ENCODE results near the gene FNBP1.
"Not testable (repeated sequence)": the region's sequence is repeated elsewhere in the genome, so short reads cannot be mapped to it uniquely, and the experiment has no call there.

Gene FNBP1

DNA sequence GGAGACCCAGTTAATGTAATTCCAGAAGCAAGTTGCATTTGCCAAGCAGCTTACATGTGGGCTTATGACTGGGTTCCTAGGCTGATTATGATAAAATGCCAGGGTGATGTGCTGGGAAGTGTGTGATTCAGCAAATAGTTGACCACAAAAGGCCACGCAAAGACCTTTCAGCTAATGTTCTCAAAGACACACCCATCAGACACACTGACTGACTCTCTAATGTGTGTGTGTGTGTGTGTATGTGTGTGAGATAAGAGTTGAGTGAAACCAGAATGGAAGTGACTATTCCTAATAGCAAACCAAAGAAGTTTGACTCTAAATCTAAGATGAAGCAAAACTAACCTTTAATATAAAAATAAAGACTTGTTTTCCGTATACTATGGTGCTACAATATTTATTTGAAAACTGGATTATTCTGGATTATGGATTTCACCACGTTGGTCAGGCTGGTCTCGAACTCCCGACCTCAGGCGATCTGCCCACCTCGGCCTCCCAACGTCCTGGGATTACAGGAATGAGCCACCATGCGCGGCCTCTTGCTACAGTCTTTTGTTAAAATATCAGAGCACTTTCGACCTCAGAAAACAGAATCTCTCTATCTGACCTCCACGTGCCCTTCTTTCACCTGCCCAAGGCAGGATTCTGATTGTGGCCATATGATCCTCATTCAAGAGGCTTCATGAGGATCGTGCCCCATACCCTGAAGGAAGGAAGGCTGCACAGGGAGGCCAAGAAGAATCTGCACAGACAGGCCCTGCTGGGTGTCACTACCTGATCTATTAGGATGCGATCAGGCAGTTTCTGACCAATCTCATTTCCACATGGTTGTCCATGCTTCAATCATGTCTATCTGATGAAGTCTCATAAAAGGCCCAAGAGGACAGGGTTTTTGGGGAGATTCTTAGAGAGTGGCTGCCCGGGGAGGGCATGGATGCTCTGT lies 132.1 kb downstream of the FNBP1 start:
- DNase-seq: peak; percentile 99

DNA sequence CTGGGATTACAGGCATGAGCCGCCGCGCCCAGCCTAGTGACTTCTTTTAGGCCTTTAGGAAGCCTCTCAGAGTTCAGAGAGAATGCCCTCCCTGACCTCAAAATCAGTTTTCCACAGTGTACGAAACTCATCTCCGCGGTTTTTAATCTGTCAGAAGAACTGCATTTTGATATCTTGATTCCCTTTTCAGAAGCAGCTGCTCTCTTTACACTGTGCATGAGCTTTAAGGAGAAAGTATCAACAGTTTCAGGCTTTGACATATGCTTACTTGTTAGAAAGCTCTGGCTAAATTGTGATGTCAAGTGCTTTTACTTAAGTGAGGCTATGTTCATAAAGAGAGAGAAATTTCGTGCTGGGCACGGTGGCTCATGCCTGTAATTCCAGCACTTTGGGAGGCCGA lies 133.1 kb downstream of the FNBP1 start:
- DNase-seq: no peak

DNA sequence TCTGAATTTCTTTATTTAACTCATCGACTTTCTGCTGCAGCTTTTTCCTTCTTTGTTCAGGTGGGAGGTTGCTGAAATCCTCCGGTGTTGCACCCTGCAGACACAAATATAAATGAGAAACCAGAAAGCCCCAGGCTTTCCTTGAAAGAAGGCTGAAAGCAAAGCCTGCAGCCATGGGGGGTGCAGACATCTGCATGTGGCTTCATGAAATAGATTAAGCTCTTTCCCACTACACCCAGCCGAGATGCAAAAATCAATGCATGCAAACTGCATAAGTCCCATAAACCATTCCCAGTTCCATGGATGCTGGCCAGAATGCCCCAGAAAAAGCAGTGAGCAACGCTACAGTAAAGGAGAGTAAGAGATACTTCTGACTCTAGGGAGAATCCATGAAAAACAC lies 134.1 kb downstream of the FNBP1 start:
- no peak for DNase-seq

DNA sequence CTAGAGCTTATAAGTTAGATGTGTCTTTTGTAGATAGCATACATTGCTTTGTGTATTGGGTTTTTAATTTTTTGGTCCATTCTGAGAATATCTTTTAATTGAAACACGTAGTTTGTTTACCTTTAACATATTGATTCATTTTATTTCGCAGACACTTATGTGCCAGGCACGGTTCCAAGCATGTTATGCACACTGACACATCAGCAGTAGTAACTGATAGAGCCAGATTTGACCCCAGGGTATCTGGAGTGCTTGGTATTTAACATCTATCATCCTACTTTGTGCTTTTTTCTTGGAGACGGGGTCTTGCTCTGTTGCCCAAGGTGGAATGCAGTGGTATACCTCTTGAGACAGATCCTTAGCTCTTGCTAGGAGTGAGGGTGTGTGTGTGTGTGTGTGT lies 135.8 kb downstream of the FNBP1 start:
- no peak for DNase-seq

DNA sequence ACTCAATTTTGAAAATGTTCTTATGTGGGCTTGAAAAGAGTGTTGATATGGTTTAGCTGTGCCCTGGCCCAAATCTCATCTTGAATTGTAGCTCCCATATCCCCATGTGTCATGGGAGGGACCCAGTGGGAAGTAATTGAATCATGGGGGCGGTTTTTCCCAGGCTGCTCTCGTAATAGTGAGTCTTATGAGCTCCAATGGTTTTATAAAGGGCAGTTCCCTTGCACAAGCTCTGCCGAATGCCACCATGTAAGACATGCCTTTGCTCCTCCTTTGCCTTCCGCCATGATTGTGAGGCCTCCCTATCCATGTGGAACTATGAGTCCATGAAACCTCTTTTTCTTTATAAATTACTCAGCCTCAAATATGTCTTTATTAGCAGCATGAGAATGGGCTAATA lies 136.7 kb downstream of the FNBP1 start:
- no peak for DNase-seq

DNA sequence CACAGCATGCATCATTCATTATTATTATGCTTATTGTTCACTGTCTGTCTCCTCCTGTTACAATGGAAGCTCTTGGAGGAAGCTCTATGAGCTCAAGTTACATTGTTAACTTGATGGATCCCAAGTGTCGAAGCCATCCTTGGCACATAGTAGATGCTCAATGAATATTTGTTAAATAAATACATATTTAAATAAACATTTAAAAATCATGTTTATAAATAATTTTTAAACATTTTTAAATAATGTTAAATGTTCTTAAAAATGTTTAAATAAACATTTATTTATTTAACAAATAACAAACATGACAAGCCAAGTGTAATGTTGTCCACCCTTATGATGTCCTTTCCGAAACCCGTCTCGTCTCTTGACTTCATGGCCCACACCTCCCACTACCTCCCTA lies 138.3 kb downstream of the FNBP1 start:
- DNase-seq: no peak

DNA sequence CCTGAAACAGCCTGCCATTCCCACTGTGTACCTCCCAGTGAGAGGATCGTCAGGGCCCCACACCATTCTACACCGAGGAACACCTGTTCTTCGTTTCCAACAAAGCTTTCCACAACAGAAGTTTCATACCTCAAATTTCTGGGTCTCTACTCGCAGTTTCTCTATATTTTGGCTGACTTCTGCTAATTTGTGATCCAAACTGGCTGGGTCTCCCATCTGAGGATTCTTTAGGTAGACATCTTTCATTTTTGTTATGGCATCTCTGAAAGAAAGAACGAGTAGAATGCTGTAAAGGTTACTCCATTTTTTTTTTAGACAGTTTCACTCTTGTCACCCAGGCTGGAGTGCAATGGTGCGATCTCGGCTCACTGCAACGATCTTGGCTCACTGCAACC lies 140.3 kb downstream of the FNBP1 start:
- no peak for DNase-seq

DNA sequence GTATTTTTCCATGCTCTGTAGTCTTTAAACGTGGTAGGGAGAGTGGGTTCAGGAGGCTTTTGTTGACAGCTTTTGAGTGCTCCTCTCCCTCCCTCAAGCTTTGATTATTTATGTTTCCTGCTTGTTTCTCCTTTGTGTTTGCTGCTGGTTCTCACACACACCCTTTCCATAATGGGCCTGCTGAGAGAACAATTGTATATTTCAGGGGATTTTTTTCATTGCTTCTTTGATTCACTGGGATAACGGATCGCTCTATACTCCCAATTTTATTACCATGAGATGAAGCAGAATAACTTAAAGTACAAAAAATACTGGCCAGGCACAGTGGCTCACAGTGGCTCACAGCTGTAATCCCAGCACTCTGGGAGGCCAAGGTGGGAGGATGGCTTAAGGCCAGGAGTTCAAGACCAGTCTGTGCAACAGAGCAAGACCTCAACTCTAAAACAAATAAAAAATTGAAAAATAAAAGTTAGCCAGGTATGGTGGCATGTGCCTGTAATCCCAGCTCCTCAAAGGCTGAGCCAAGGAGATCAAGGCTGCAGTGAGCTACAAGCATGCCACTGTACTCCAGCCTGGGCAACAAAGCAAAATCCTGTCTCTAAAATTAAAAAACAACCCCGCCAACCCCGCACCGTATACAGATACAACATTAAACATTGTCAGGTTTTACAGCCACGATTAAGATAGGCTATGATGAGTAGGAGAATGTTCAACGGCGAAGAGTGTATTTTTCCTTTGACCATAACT lies 140.8 kb downstream of the FNBP1 start:
- no peak for DNase-seq

DNA sequence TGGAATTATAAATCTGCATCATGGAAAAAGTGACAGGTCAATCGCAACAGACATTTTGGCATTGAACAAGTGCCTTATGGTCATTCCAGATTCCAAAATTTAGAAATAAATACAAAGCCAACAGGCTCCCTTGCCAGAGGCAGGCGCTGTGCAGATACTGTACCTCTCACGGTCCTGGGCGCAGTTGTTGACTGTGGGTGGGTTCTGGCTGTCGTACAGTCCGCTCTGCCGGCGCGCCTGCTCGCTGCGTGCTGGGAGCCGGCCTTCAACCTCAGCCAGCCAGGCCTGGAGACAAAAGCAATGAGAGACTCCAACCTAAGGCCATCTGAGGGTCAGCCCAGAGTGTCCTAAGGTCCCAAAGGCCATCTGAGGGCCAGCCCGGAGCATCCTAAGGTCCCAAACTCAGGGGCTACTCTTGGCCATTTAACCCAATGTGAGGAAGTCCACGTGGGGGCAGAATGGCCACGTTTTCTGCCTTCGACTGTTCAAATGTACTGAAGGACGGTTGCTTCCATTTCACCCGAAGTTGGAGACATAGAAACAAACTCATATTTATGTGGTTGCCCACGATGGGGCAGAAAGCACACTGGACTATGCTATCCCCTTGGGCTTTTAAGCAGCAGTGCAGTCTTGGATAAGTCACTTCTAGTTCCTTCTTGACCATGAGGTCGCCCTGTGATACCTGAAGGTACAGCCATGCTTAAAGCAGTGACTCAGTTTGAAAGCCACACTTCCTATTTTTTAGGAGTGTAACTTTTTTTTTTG lies 142.5 kb downstream of the FNBP1 start:
- no peak for DNase-seq

DNA sequence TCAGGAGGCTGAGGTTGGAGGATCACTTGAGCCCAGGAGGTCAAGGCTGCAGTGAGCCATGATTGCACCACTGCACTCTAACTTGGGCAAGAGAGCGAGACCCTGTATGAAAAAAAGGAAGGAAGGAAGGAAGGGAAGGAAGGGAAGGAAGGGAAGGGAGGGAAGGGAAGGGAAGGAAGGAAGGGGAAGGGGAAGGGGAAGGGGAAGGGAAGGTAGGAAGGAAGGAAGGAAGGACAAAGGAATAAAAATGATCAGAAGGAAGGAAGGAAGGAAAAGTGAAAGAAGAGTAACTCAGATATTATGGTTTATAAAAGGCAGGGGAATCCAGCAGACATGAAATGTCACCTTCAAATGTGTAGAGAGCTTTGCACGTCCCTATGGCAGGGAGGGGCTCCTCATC lies 143.4 kb downstream of the FNBP1 start:
- DNase-seq: no peak

DNA sequence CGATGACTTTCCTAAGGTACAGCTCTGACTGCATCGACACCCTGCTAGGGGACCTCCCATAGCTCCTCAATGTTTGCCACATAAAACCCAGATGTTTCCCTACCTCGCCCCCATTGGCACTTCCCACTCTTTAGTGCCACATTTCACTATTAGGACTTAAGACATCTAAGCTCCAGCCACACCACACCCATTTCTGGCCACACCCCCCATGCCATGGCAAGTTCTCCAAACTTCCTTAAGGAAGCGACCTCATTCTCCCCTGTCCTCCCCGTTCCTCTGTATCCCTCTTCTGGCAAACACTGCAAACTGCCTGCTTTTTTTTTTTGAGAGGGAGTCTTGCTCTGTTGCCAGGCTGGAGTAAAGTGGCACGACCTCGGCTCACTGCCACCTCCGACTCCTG lies 144.8 kb downstream of the FNBP1 start:
- DNase-seq: no peak

DNA sequence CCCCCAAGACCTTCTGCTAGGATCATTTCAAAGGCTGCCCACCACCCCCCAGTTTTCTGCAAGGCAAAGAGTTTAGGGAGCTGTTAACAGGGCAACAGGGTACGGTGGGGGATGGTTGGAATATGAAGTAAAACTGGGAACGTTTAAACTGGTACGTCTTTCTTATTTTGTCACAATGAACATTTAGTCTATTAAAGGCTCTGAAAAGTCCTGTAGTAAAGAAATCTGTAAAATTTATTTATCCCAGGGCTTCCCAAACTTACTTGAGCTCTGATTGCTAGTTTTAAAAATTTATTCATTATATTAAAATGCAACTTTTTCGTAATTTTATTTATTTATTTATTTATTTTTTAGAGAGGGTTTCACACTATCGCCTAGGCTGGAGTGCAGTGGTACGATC lies 145.7 kb downstream of the FNBP1 start:
- no peak for DNase-seq

DNA sequence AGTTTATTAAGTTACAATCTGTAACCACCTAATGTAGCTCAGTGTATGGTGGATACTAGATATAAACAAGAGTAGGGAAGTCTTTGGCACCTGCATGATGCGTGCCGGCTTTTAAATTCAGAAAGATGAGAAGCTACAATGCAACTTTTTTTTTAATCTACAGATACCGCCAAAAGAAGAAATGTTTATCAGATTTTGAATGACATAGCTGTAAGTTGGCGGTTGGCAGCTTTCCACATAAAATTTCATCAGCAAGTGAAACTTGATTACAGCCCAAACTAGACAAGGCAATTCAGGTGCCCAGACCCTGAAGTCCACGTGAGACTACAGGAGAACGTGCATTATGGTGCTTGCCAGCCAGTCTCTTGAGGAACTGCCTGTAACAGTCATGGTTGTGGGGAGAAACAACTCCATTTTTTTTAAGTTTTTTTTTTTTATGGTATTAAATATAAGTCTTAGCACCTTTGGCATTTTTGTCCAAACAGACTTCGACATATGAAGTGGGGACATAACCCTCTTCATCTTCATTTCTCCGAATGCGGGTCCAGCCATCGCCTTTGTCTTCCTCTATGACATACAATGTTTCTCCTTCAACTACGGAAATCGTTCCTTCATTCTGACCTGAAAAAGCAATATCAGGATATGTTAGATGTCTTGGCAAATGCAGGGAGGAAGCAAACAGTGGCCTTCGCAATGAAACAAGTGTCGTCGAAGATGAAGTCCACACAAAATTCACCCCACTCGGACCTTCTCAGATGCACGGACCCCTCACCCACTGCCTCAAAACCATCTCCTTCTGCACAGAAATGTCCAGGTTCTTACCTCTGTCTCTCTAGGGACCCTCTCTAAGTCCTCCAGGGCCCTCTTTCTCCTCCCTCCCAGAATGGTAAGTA lies 147.4 kb downstream of the FNBP1 start:
- no peak for DNase-seq

DNA sequence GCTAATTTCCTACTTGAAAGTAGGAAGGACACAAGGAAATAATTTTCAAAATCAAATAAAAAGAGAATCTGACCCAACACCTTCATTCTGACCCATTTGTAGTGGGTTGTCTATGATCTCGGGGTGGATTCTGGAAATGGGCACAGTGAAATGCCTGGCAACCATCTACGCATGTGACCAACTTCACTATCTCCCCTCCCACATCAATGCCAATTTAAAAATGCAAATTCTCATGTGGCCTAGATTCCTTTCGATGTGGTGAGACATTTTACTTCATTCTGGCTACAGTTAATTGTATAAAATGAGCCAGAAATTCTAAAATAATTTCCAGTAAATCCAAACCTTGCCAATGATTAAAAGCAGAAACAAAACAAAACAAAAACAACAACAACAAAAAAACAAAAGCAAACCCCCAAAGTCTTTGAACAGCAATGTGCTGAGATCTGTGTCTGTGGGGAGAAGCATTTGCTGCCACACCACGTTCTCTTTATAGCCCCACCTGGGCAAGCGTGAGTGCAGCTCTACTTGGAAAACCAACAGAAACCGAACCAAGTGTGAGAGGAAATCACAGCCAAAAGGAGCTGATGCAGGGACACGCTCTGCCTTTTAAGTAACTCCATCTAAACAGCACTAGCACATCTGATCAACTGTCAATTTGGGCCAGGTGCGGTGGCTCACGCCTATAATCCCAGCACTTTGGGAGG lies 148.7 kb downstream of the FNBP1 start:
- no peak for DNase-seq

DNA sequence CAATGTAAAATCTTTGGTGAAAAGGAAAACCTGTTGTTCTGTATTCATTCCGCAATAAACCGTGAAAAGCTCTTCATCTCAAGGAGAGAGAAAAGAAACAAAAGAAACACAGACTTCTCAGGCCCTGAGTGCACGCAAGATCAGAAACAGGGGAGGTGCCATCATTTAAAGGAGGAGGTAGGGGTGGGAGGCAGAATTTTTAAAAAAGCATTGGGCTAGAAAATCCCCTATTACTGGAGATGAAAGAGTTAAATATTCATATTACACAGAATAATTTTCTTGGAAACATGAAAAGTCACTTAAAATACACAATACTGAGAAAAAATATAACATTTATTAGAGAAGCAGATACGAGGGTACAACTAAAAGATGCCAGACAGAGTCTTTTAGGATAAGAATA lies 151.4 kb downstream of the FNBP1 start:
- DNase-seq: no peak

DNA sequence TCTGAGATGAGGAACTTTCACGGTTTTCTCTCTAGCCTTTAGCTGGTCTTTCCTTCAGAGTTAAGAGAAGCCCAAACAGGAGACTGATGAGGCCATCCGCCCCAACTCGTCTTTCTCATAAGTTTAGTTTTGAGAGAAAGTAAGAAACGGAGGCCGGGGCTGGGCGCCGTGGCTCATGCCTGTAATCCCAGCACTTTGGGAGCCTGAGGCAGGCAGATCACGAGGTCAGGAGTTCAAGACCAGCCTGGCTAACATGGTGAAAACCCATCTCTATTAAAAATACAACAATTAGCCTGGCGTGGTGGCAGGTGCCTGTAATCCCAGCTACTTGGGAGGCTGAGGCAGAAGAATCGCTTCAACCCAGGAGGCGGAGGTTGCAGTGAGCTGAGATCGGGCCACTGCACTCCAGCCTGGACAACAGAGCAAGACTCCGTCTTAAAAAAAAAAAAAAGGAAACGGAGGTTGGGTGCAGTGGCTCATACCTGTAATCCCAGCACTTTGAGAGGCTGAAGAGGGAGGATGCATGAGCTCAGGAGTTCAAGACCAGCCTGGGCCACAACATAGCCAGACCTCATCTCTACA lies 152.2 kb downstream of the FNBP1 start:
- DNase-seq: not testable (repeated sequence)

DNA sequence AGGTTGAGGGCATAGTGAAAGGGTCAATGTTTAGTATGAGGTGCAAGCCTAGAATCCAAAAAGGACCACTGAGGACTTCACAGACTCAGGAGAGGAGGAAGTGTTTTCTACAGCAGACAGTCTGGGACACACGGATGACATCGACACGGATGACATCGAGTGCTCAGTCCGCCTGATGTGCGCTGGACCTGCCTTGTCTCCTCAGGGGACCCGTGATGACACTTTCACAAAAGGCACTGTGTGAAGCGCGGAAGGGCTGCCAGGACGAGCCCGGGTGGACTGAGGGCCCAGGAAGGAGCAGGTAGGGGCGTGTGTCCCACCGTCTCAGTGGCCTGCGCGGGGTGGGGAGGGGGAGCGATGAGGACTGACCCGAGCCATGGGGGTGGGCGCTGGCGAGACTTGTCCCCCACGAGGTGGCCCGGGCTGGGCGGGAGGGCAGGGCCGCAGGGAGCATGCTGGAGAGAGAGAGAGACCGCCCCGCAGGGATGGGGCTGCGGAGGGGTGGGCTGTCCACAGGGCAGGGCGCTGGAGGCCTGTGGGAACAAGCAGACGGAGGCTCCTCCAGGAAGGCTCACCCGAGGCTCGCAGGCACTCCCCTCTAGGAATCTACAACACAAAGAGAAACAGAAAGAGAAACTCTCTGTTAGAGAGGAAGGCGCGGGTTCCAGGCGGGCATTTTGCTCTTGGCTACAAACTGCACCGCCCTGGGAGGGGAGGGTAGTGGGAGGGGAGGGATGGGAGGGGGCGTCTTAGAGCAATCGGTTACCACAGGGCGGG lies 152.9 kb downstream of the FNBP1 start:
- DNase-seq: no peak

DNA sequence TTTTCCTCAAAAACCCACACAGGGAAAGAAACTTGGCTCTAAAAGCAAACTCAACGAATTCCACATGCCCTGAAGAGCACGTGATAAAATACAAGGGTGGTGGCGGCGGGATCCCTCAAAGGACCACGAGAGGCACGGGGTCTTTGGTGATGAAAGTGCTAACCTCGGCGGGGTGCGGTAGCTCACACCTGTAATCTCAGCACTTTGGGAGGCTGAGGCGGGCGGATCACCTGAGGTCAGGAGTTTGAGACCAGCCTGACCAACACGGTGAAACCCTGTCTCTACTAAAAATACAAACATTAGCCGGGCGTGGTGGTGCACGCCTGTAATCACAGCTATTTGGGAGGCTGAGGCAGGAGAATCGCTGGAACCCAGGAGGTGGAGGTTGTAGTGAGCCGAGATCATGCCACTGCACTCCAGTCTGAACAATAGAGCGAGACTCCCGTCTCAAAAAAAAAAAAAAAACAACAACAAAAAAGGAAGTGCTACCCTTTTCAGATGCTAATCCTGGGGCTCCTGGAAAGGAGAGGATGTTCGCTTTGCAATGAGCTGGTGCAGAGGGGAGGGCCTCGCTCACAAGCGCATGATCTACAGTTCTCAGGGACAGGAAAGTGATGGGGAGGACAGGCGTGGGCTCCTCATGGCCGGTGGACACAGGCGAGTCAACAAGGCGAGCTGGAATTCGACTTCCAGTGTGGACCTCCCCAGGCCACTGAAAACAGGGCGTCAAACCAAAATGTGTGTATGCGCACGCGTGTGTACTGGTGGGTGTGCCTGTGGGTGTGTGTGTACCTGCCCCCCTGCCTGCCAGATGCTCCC lies 153.7 kb downstream of the FNBP1 start:
- DNase-seq: no peak

DNA sequence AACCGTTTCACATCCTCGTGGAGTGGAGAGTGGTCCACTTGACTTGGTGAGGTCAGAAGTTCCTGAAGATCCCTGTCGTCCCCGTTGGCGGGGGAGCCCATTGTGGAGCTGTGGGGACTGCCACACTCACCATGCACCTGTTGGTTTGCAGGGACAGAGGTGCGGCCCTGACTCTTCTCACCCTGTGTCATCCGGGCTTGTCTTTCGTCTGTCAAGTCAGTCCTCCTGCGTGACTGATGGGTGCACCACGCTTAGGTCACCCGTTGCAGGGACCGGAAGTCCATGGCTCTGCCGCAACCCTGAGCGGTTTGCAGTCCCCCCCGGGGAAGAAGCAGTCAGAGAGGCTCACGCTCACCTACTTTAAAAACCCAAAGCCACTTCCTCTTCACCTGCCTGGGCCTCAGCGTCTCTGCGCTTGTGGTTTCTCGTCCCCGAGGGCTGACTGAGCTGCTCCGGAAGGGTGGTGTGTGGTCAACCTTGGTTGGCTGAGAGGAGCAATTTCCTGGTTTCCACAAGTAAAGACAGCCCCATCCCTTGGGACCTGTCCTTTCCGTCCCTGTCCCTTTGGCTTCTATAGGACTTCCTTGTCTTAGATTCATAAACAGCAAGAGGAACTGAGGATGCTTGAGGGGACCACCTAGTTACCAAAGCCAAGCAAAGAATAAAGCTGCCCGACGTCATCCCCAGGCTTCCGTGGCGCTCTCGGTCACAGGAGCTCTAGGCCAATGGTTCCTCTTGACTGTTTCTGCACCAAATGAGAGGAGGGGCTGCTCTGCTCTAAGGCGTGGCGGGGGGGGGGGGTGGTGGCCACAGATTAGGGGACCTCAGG lies 154.5 kb downstream of the FNBP1 start:
- no peak for DNase-seq
